ENCODE measurements around the gene PRKCA.

The PRKCA gene

DNA sequence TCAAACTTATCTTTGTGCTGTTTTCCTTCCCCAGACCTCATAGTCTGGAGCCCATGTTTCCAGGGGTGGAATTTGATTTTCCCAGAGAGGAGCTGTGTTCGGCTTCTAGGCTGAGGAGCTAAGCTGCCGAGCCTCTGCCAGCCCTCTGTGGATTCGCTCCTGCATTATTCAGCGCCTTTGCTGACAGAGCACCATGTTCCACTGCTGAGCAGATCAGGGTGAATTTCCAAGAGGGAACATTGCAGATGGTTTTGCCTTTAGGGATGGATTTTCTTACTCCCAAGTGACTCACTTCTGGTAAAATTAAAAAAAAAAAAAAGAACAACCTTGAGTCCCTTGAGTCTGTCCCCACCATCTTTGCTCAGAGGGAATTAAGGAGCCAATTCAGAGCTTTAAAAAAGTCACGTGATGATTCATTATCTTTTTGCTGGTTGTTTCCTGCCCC lies 229.5 kb downstream of the PRKCA start:
- no peak overlapping the region for H3K27ac ChIP-seq (replicated peaks; ENCODE audit: low read length)
- no peaks in the 10 kb centered on the region for H3K9me3 ChIP-seq (replicated peaks in 1 of 2; ENCODE audit: control insufficient read depth in 2 of 2, insufficient read depth in 1 of 2, low read depth in 1 of 2, low read length in 2 of 2)
- no peak overlapping the region for H3K9ac ChIP-seq (ENCODE audit: low read depth, low read length, poor library complexity)
- H2BK12ac ChIP-seq (ENCODE audit: low read length): no peak overlapping the region
- H3K14ac ChIP-seq (ENCODE audit: low read length): no peak overlapping the region
- H2BK5ac ChIP-seq (ENCODE audit: low read length): no peak overlapping the region
- no peak overlapping the region for H2AK5ac ChIP-seq (ENCODE audit: low read depth, low read length)
- peaks cover 18 to 23% of the 10 kb centered on the region in 2 donors for H3K4me1 ChIP-seq (ENCODE audit: control insufficient read depth in 2 of 2, insufficient read depth in 1 of 2, low read depth in 1 of 2, low read length in 2 of 2)
- H3K18ac ChIP-seq (ENCODE audit: low read length): peak overlapping the region; percentile 40
- H2BK120ac ChIP-seq (ENCODE audit: low read depth, low read length): no peak overlapping the region
- H3K36me3 ChIP-seq (replicated peaks in 1 of 2; ENCODE audit: control insufficient read depth in 2 of 2, insufficient read depth in 2 of 2, low read length in 2 of 2): no peaks in the 10 kb centered on the region
- no peak overlapping the region for H3K4me2 ChIP-seq (ENCODE audit: insufficient read depth, low read length, poor library complexity, severe bottlenecking)
- no peaks in the 10 kb centered on the region for H3K27me3 ChIP-seq (ENCODE audit: control insufficient read depth in 3 of 3, insufficient read depth in 3 of 3, low read depth in 1 of 3, low read length in 3 of 3)
- H2BK15ac ChIP-seq (ENCODE audit: low read length): no peak overlapping the region
- no CpG with 5 or more reads among the region's 5 CpGs for WGBS, 2 donors (ENCODE audit: extremely low coverage in 2 of 2, insufficient read length in 2 of 2, insufficient replicate concordance in 1 of 2)
- H4K91ac ChIP-seq (ENCODE audit: low read depth, low read length, poor library complexity): no peak overlapping the region
- no peak overlapping the region for H3K23ac ChIP-seq (ENCODE audit: low read depth, low read length, poor library complexity)
- no peak overlapping the region for H4K8ac ChIP-seq (ENCODE audit: low read depth, low read length)
- no peak overlapping the region for H2AFZ ChIP-seq (ENCODE audit: low read length)
- no peak overlapping the region for H3K4me3 ChIP-seq (ENCODE audit: low read length in 2 of 2)
- no peaks in the 10 kb centered on the region for H3K79me1 ChIP-seq (ENCODE audit: low read depth, low read length)
- no peak overlapping the region for H3K4ac ChIP-seq (ENCODE audit: low read length)
- no peak for DNase-seq (ENCODE audit: low spot score)

DNA sequence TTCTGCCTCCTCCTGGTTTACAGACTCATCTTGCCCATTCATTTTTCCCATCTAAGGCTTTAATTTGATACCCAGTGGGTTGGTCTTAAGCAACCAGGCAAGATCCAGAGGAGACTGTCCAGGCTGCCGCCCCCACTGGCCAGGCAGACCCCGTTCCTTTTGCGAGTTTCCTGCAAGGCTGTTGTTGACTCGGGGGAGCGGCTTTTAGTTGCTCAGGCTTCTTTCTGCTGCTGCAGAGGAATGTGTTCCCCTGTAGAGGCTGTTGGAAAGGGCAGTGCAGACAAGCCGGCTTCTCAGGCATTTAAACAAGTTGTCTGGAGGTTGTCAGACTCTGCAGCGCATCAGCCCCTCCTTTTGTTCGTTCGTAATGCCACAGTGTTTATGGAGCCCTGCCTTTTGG lies 231.2 kb downstream of the PRKCA start:
- no peak overlapping the region for H2BK12ac ChIP-seq (ENCODE audit: low read length)
- WGBS, 2 donors (ENCODE audit: extremely low coverage in 2 of 2, insufficient read length in 2 of 2, insufficient replicate concordance in 1 of 2): no CpG with 5 or more reads among the region's 9 CpGs
- peak overlapping the region in 1 of 2 donors; percentile 8 for H3K4me3 ChIP-seq (ENCODE audit: low read length in 2 of 2)
- no peak overlapping the region for H3K18ac ChIP-seq (ENCODE audit: low read length)
- no peak overlapping the region for H3K14ac ChIP-seq (ENCODE audit: low read length)
- H3K79me1 ChIP-seq (ENCODE audit: low read depth, low read length): no peaks in the 10 kb centered on the region
- H3K4me2 ChIP-seq (ENCODE audit: insufficient read depth, low read length, poor library complexity, severe bottlenecking): no peak overlapping the region
- no peak overlapping the region for H3K4ac ChIP-seq (ENCODE audit: low read length)
- no peak overlapping the region for H3K9ac ChIP-seq (ENCODE audit: low read depth, low read length, poor library complexity)
- H3K27ac ChIP-seq (replicated peaks; ENCODE audit: low read length): peak overlapping the region; percentile 80
- DNase-seq (ENCODE audit: low spot score): peak; percentile 57
- peaks cover 18 to 23% of the 10 kb centered on the region in 2 donors for H3K4me1 ChIP-seq (ENCODE audit: control insufficient read depth in 2 of 2, insufficient read depth in 1 of 2, low read depth in 1 of 2, low read length in 2 of 2)
- H2BK5ac ChIP-seq (ENCODE audit: low read length): no peak overlapping the region
- no peaks in the 10 kb centered on the region for H3K27me3 ChIP-seq (ENCODE audit: control insufficient read depth in 3 of 3, insufficient read depth in 3 of 3, low read depth in 1 of 3, low read length in 3 of 3)
- H2BK15ac ChIP-seq (ENCODE audit: low read length): no peak overlapping the region
- no peaks in the 10 kb centered on the region for H3K9me3 ChIP-seq (replicated peaks in 1 of 2; ENCODE audit: control insufficient read depth in 2 of 2, insufficient read depth in 1 of 2, low read depth in 1 of 2, low read length in 2 of 2)
- no peak overlapping the region for H4K91ac ChIP-seq (ENCODE audit: low read depth, low read length, poor library complexity)
- H3K23ac ChIP-seq (ENCODE audit: low read depth, low read length, poor library complexity): no peak overlapping the region
- no peak overlapping the region for H4K8ac ChIP-seq (ENCODE audit: low read depth, low read length)
- H2BK120ac ChIP-seq (ENCODE audit: low read depth, low read length): no peak overlapping the region
- no peaks in the 10 kb centered on the region for H3K36me3 ChIP-seq (replicated peaks in 1 of 2; ENCODE audit: control insufficient read depth in 2 of 2, insufficient read depth in 2 of 2, low read length in 2 of 2)
- peak overlapping the region; percentile 68 for H2AFZ ChIP-seq (ENCODE audit: low read length)
- H2AK5ac ChIP-seq (ENCODE audit: low read depth, low read length): no peak overlapping the region

DNA sequence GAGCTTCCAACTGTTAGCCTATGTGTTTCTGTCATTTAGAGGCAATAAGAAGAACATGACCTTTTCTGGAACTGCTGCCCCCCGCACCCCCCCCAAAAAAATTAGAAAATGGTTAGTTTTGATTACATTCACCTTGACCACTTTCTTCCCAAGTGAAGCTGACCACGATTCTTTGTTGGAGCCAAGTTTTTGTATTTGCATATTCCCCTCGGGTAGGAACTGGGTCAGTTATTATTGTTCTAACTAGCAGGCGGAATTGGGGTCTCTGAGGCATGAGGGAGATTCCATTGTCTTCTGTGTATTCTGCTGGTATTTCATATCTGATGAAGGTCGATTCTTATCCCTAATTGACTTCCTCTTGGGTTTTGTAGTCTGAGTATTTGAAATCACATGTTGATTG lies 231.6 kb downstream of the PRKCA start:
- no peak for DNase-seq (ENCODE audit: low spot score)
- peak overlapping the region; percentile 80 for H3K27ac ChIP-seq (replicated peaks; ENCODE audit: low read length)
- H4K8ac ChIP-seq (ENCODE audit: low read depth, low read length): no peak overlapping the region
- no peak overlapping the region for H3K14ac ChIP-seq (ENCODE audit: low read length)
- H2AK5ac ChIP-seq (ENCODE audit: low read depth, low read length): no peak overlapping the region
- no CpG with 5 or more reads among the region's 5 CpGs for WGBS, 2 donors (ENCODE audit: extremely low coverage in 2 of 2, insufficient read length in 2 of 2, insufficient replicate concordance in 1 of 2)
- H3K4me1 ChIP-seq (ENCODE audit: control insufficient read depth in 2 of 2, insufficient read depth in 1 of 2, low read depth in 1 of 2, low read length in 2 of 2): peaks cover 18 to 23% of the 10 kb centered on the region in 2 donors
- H2BK12ac ChIP-seq (ENCODE audit: low read length): no peak overlapping the region
- H3K23ac ChIP-seq (ENCODE audit: low read depth, low read length, poor library complexity): no peak overlapping the region
- H3K9ac ChIP-seq (ENCODE audit: low read depth, low read length, poor library complexity): no peak overlapping the region
- H2AFZ ChIP-seq (ENCODE audit: low read length): peak overlapping the region; percentile 68
- no peaks in the 10 kb centered on the region for H3K36me3 ChIP-seq (replicated peaks in 1 of 2; ENCODE audit: control insufficient read depth in 2 of 2, insufficient read depth in 2 of 2, low read length in 2 of 2)
- H4K91ac ChIP-seq (ENCODE audit: low read depth, low read length, poor library complexity): no peak overlapping the region
- no peak overlapping the region for H2BK120ac ChIP-seq (ENCODE audit: low read depth, low read length)
- H3K4ac ChIP-seq (ENCODE audit: low read length): no peak overlapping the region
- H3K4me2 ChIP-seq (ENCODE audit: insufficient read depth, low read length, poor library complexity, severe bottlenecking): no peak overlapping the region
- no peak overlapping the region for H3K18ac ChIP-seq (ENCODE audit: low read length)
- no peaks in the 10 kb centered on the region for H3K79me1 ChIP-seq (ENCODE audit: low read depth, low read length)
- no peaks in the 10 kb centered on the region for H3K27me3 ChIP-seq (ENCODE audit: control insufficient read depth in 3 of 3, insufficient read depth in 3 of 3, low read depth in 1 of 3, low read length in 3 of 3)
- no peaks in the 10 kb centered on the region for H3K9me3 ChIP-seq (replicated peaks in 1 of 2; ENCODE audit: control insufficient read depth in 2 of 2, insufficient read depth in 1 of 2, low read depth in 1 of 2, low read length in 2 of 2)
- H3K4me3 ChIP-seq (ENCODE audit: low read length in 2 of 2): peak overlapping the region in 1 of 2 donors; percentile 8
- H2BK5ac ChIP-seq (ENCODE audit: low read length): no peak overlapping the region
- H2BK15ac ChIP-seq (ENCODE audit: low read length): no peak overlapping the region

DNA sequence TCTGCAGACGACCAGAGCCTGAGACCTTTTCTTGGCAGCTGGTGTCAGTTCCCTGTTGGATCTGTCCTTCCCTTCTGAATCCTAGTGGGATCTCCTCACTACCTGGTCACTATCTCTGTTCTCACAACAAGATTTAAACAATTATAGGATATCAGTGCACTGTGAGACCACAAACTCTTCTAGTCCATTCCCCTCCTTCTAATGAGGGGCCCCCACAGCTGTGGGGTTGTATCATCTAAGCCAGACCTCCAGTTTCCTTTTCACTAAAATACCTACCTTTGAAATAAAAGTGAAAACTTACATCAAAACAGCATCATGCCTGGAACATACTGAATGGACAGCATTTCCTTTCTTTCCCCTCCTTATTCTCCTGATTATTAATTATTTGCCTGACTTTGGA lies 233.2 kb downstream of the PRKCA start:
- no peak for DNase-seq (ENCODE audit: low spot score)
- H3K9ac ChIP-seq (ENCODE audit: low read depth, low read length, poor library complexity): no peak overlapping the region
- H3K79me1 ChIP-seq (ENCODE audit: low read depth, low read length): no peaks in the 10 kb centered on the region
- no peaks in the 10 kb centered on the region for H3K9me3 ChIP-seq (replicated peaks in 1 of 2; ENCODE audit: control insufficient read depth in 2 of 2, insufficient read depth in 1 of 2, low read depth in 1 of 2, low read length in 2 of 2)
- H3K14ac ChIP-seq (ENCODE audit: low read length): no peak overlapping the region
- H3K23ac ChIP-seq (ENCODE audit: low read depth, low read length, poor library complexity): no peak overlapping the region
- no peak overlapping the region for H2BK12ac ChIP-seq (ENCODE audit: low read length)
- peak overlapping the region; percentile 4 for H3K18ac ChIP-seq (ENCODE audit: low read length)
- no peaks in the 10 kb centered on the region for H3K36me3 ChIP-seq (replicated peaks in 1 of 2; ENCODE audit: control insufficient read depth in 2 of 2, insufficient read depth in 2 of 2, low read length in 2 of 2)
- no peak overlapping the region for H3K27ac ChIP-seq (replicated peaks; ENCODE audit: low read length)
- H3K4ac ChIP-seq (ENCODE audit: low read length): no peak overlapping the region
- no peak overlapping the region for H2BK120ac ChIP-seq (ENCODE audit: low read depth, low read length)
- H3K27me3 ChIP-seq (ENCODE audit: control insufficient read depth in 3 of 3, insufficient read depth in 3 of 3, low read depth in 1 of 3, low read length in 3 of 3): no peaks in the 10 kb centered on the region
- no peak overlapping the region for H2BK15ac ChIP-seq (ENCODE audit: low read length)
- no peak overlapping the region for H3K4me2 ChIP-seq (ENCODE audit: insufficient read depth, low read length, poor library complexity, severe bottlenecking)
- H4K91ac ChIP-seq (ENCODE audit: low read depth, low read length, poor library complexity): no peak overlapping the region
- H4K8ac ChIP-seq (ENCODE audit: low read depth, low read length): no peak overlapping the region
- H3K4me3 ChIP-seq (ENCODE audit: low read length in 2 of 2): no peak overlapping the region
- WGBS, 2 donors (ENCODE audit: extremely low coverage in 2 of 2, insufficient read length in 2 of 2, insufficient replicate concordance in 1 of 2): no CpG with 5 or more reads among the region's 1 CpG
- H2AK5ac ChIP-seq (ENCODE audit: low read depth, low read length): no peak overlapping the region
- H2AFZ ChIP-seq (ENCODE audit: low read length): no peak overlapping the region
- H3K4me1 ChIP-seq (ENCODE audit: control insufficient read depth in 2 of 2, insufficient read depth in 1 of 2, low read depth in 1 of 2, low read length in 2 of 2): peaks cover 29 to 30% of the 10 kb centered on the region in 2 donors
- H2BK5ac ChIP-seq (ENCODE audit: low read length): no peak overlapping the region

All from neuronal stem cell (in vitro differentiated cells).